CMK (cell line): Measurements from ENCODE around the gene WDR73.
"Not testable (repeated sequence)": the region's sequence is repeated elsewhere in the genome, so short reads cannot be mapped to it uniquely, and the experiment has no call there.

Source experiments
- DNase-seq: peaks from one replicate; pipeline ENCODE4 v3.0.0-alpha.2; 2010; ENCODE audit warnings: low read depth

Gene WDR73

DNA sequence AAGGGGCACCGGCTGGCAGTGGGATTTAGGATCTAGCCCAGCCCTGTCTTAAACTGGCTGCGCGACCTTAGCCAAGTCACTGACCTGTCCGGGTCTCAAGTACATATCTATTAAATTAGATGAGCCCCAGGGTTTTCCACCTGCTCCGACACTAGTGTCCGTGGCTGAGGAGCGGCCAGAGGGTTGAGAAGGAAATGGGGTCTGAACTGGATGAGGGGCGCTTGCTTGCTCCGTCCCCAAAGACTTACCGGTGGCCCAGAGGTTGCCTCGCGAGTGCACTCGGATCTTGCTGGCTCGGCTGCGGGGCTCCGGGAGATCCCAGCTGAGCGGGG, 3.6 kb upstream of the WDR73 start:
- no peak for DNase-seq

DNA sequence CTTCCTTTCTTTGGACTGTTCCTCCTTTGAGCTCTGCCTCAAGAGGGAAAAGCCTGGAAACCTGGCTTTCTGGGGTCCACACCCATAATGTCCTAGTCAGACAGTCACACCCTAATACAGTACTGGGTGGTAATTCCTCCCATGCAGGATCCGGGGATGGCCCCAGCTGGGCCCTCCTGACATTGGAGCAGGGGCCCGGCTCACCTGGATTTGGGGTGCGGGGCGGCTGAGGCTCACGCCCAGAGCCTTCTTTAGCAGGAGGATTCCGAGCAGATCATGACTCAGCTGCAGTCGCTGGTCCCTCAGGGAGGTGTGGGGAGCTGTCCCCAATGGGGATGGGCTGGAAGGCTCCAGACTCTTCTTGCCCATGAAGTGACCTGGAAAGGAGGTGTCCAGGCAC, 2.9 kb upstream of the WDR73 start:
- no peak for DNase-seq

DNA sequence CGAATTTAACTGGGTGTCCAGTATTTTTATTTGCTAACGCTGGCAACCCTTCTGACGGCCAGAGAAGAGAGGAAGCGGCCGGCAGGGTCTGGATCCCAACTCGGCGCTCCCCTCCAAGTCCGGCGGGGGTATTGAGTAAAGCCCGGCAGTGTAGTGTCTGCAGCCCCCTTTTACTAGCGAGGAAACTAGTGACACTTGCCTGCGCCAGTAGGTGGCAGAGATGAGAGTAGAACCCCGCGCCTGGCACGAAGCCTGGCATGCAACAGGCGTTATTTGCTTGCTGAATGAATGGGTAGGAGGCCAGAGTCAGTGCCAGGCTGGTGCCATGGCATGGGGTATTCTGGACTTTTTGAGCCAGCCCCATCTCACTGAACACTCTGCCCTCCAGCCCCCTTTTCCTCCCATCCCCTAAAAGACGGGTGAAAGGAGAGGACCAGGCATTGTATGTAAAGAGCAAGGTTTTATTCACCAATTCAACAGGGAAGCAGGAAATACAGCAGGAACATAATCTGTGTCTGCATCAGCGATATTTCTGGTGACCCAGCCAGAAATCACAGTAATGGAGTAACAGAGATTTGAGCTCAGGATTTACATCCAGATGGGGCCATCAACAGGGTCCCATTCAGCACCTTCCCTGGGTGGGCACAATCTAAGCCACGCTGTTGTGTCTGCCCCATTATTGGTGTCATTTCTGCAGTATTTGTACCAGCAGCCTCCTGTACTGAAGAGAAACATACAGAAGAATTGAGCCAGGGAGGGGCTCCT, 788 bp upstream of the WDR73 start:
- peak; percentile 66 for DNase-seq

DNA sequence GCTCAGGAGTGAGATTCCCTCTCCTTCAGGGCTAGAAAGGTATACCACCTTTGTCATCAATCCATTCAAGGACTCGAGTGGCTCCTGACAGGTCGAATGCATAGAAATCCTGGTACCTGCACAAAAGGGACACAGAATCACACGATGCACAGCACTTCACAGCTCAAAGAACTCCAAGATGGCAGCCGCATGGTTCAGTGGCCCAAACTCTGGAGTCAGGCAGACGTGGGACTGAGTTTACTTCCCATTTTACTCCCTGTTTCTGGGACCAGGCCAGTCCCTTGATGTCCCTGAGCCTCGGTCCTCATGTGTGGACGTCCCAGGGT, 536 bp downstream of the WDR73 start:
- DNase-seq: no peak

DNA sequence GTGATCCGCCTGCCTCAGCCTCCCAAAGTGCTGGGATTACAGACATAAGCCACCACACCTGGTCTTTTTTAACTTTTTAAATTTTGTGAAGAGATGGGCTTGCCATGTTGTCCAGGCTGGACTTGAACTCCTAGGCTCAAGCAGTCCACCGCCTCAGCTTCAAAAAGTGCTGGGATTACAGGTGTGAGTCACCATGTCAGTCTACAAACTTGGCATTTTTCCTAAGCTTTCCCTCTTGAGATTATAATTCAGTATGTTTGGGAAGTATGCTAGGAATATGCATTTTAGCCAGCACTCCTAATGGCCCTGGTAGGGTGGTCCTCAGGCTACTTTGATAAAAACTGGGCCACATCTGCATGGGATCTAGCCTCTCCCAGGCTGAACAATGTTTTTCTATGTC, 4.4 kb downstream of the WDR73 start:
- no peak for DNase-seq

DNA sequence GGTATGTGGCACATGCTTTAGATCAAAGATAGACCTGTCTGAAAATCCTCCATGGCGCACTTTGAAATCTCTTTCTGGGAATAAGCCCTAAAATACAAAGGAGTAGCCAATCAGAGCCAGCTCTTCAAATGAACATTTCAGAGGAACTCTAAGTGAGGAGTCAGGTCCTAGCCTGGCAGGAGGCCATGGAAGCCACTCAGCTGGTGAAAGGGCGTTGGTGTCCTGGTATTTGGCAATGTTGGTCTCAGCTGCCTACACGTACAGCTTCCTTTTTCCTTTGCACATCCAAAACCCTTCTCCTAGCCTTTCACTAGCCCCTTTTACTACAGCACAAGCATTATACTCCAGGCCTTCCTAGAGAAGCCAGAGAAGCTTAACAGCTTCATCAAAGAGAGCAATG, 5.5 kb downstream of the WDR73 start:
- DNase-seq: no peak

DNA sequence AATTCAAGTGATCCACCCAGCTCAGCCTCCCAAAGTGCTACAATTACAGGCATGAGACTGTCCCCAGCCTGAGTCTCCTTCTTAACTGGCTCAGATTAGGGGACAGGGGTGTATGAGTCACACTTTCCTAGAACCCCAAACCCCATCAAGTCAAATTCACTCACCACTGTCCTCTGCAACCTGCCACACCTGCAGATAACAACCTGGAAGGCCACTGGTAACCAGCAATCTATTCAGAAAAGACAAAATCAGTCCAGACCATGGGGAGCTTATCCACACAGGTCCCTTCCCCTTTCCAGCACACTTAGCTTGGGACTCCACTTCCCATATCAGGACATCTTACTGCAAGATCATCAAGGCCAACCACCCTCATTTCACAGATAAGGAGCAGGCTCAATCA, 6.4 kb downstream of the WDR73 start:
- DNase-seq: no peak

DNA sequence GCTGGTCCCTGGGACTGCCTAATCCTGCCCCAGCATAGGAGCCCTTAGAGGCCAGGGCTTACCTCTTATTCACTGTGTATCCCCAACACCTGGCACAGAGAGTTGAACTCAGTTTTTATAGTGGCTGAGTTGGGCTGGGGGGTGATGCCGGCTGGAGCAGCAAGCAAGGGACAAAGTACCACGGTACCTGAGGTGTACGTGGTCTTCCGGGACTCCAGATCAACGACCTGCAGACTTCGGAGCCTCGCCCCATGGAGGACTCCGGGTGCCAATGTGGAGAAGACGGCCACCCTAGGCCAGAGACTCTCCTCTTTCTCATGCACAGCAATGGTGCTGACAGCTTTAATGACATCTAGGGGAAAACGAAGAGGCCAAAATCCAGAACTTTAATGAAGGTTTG, 8.1 kb downstream of the WDR73 start:
- no peak for DNase-seq

DNA sequence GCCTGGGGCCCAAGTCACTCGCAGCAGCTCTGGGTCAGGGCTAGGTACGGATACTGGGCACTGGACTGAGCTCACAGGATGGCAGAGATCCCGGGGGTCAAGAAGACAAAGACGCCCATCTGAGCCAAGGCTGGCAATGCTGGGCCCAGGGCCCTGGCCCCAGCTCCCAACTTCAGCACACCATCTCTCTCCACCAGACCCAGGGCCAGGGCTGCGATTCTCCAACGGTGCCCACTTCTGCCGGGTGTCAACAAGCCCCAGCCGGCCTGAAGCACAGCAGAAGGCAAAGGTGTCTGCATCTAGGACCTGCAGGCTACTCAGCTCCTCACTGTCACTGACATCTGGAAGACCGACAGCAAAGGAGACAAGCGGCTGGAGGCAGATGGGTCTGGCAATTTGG, 8.6 kb downstream of the WDR73 start:
- DNase-seq: no peak

DNA sequence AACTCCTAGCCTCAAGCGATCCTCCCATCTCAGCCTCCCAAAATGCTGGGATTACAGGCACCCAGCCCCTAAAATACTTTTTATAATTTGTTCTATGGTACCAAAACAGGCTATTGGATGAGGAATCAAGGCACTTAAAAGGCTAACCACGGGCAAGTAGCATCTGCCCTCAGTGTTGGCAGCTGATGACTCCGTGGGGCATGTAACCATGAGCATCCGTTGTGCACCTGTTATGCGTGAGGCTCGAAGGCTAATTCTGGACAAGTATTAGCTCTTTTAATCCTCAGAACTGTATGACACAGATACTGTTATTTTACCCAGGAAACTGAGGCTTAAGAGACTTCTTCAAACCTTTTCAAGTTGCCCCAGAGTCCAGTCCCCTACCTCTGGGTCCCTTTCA, 10.2 kb downstream of the WDR73 start:
- no peak for DNase-seq

DNA sequence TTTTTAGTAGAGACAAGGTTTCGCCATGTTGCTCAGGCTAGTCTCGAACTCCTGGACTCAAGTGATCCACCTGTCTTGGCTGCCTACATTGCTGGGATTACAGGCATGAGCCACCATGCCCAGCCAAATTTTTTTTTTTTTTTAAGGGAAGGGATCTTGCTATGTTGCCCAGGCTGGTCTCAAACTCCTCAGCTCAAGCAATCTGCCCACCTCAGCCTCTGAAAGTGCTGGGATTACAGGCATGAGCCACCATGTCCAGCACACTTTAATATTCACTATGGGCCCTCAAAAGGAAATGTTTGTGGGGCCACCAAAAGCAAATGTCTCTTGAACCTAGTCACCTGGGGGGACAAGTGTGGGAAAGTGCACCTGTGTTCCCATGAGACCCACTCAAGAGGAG, 11.4 kb downstream of the WDR73 start:
- DNase-seq: not testable (repeated sequence)

DNA sequence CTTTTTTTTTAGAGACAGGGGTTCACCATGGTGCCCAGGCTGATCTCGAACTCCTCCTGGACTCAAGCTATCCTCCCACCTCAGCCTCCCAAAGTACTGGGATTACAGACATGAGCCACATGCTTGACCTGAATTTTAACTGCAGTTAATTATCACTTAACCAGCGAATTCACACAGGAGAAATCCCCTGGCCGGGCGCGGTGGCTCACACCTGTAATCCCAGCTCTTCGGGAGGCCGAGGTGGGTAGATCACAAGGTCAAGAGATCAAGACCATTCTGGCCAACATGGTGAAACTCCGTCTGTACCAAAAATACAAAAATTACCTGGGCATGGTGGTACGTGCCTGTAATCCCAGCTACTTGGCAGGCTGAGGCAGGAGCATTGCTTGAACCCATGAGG, 12.2 kb downstream of the WDR73 start:
- not testable (repeated sequence) for DNase-seq

DNA sequence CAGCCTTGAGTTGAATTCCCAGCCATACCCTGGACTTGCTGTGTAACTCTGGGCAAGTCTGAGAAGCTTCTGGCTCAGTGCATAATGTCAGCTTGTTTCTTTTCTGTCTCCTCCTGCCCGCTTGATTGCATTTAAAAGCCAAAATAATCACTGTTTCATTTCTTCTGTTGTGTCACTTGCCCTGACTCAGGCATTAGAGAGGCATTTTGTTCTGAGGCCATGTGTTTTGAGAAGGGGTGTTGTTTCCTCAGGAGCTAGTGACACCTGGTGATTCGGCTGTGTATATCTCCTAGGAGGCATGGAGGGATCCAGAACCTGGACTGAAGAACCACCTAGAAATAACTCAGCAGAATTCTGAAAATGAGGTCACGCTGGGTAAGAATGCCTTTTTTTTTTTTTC, 16.0 kb downstream of the WDR73 start:
- DNase-seq: no peak

DNA sequence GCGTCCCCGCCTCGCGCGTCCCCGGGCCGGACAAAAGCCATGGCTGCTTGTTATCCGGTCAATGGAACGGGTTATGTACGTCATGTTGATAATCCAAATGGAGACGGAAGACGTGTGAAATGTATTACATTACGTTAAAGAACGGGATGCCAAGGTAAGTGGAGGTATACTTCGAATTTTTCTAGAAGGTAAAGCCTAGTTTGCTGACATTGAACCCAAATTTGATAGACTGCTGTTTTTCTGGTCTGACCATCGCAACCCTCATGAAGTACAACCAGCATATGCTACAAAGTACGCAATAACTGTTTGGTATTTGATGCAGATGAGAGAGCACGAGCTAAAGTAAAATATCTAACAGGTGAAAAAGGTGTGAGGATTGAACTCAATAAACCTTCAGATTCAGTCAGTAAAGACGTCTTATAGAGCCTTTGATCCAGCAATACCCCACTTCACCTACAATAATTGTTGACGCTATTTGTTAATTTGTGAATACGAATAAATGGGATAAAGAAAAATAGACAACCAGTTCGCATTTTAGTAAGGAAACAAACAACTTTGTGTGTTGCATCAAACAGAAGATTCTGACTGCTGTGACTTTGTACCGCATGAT, 19.8 kb downstream of the WDR73 start:
- no peak for DNase-seq

DNA sequence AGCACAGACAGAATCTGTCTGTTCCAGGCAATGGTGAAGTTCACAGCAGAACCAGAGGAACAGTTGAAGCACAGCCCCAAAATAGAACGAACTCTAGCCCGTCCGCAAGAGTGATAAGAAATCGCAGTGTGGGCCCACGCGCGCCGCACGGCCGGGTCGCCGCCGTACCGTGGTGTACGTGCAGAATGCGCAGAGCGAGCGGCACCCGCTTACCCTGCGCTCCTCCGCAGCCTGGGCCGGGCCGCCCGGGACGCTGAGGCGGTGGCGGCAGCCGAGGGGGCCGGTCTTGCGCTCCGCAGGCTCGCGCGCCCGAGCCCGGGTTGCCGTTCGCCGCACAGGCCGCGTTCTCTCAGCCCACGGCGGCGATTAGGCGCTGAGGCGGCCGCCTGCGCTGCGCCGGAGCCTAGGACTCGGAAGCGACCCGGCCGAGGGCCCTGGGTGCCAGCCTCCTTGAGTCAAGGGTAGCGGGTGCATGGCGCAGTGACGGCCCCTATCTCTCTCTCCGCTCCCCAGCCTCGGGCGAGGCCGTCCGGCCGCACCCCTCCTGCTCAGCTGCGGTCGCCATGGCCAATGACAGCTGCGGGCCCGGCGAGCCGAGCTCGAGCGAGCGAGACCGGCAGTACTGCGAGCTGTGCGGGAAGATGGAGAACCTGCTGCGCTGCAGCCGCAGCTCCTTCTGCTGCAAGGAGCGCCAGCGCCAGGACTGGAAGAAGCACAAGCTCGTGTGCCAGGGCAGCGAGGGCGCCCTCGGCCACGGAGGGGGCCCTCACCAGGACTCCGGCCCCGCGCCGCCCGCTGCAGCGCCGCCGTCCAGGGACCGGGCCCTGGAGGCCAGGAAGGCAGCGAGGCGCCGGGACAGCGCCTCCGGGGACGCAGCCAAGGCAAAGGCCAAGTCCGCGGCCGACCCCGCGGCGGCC, 20.5 kb downstream of the WDR73 start:
- no peak for DNase-seq

DNA sequence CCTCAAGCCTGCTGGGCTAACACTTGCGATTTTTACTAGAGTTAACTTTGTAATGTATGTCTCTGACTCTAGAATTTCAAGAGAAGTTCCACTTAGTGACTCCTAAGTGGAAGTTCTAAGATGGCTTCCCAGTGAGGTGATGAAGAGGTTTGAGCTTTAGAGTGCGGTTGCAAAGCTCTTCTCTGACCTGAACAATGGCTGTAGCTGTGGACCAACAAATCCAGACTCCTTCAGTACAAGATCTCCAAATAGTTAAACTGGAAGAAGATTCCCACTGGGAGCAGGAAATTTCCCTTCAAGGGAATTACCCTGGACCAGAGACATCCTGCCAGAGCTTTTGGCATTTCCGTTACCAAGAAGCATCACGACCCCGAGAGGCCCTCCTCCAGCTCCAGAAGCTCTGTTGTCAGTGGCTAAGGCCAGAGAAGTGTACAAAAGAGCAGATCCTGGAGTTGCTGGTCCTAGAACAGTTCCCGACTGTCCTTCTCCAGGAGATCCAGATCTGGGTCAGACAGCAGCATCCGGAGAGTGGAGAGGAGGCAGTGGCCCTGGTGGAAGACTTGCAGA, 22.3 kb downstream of the WDR73 start:
- DNase-seq: no peak

DNA sequence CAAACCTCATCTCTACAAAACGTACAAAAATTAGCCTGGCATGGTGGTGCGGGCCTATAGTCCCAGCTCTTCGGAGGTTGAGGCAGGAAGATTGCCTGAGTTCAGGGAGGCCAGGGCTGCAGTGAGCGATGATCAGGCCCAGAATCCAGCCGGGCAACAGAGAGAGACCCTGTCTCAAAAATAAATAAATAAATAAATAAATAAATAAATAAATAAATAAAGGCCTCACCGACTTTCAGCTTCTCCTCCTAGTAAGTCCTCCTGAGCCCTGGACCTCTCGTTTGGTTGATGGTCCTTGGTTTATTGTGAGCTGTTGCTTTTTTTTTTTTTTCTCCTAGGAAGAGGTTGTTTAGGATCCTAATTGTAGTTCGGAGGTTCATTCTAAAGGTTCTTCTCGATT, 25.1 kb downstream of the WDR73 start:
- DNase-seq: no peak

DNA sequence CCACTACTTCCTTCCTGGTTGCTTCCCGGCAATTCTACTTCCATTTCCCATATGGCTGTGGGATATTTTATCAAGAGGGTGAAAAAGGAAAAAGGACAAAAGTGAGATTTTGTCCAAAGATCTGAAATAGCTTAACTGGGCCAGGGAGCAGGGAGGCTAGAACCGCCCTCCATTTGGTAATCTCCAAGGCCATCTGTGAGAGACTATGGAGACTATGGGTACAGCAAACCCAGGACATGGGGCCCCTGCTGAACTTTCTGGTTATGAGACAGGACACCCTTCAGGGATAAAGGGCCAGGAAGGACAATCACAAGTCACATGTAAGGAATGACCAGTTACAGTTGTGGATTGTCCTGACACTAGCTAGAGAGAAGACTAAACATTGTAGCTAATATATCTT, 29.0 kb downstream of the WDR73 start:
- no peak for DNase-seq

DNA sequence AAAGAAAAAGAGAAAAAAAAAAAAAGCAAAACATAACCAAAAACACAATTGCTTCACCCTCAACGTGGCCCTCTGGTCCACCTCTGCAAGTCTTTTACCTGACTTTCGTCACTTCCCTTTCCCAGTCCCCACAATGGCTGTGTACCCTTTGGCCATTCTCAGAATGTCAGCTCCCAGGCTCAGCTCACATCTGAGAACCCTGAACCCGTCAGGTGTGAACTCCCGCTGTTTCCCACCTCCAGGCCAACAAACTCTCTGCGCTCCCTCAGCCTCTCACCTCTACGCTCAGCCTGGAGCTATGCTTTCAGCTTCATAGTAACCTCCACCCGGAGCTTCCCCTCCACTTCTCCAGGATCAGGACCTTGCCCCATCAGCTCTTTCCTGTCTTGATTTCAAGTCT, 29.7 kb downstream of the WDR73 start:
- DNase-seq: no peak

DNA sequence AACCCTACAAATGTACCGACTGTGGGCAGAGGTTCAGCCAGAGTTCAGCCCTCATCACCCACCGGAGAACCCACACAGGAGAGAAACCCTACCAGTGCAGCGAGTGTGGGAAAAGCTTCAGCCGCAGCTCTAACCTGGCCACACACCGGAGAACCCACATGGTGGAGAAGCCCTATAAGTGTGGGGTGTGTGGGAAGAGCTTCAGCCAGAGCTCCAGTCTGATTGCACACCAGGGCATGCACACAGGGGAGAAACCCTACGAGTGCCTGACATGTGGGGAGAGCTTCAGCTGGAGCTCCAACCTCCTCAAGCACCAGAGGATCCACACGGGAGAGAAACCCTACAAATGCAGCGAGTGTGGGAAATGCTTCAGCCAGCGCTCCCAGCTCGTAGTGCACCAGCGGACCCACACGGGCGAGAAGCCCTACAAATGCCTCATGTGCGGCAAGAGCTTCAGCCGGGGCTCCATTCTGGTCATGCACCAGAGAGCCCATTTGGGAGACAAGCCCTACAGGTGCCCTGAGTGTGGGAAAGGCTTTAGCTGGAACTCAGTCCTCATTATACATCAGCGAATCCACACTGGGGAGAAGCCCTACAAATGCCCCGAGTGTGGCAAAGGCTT, 32.6 kb downstream of the WDR73 start:
- no peak for DNase-seq

DNA sequence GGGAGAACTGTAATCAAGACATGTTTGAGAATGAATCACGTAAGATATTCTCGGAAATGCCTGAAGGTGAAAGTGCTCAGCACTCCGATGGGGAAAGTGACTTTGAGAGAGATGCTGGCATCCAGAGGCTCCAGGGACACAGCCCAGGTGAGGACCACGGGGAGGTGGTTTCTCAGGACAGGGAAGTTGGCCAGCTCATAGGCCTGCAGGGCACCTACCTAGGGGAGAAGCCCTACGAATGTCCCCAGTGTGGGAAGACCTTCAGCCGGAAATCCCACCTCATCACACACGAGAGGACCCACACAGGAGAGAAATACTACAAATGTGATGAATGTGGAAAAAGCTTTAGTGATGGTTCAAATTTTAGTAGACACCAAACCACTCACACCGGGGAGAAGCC, 33.5 kb downstream of the WDR73 start:
- DNase-seq: no peak

DNA sequence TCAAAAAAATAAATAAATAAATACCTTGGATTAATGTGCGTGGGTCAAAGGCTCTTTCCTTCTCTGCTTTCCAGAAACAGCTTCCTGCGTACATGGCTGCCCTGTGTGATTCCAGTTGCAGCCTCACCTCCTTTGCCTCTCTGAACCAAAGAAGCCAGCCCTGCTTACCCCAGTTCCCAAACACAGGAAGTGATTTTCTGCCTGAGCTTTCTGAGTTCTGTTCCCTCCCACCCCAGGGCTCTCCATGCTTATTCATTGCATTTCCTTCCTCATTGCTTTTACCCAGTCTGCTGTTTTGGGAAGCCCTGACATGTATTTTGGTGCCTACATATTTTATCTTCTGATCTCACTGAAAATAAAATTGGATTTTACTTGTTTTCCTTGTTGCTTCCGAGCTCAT, 37.8 kb downstream of the WDR73 start:
- no peak for DNase-seq

DNA sequence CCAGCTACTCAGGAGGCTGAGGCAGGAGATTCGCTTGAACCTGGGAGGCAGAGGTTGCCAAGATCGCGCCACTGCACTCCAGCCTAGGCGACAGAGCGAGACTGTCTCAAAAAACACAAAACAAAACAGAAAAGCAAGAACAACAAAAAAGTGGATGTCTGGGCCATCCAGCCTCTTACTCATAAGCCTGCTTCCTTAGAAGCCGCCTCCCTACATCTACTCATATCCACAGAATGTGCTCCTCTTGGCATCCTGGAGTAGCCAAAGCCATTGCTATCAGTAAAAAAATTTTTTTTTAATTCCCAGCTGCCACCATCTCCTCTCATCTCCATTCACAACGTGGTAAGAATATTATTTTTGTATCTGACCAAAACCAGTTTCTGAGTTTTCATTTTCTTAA, 42.5 kb downstream of the WDR73 start:
- no peak for DNase-seq
